ENCODE results near the gene PTPRM. TPM values are rescaled to one million over a fixed set of nuclear protein-coding genes. Genes with fewer than 3 reads are reported as not detected.
A peak's percentile ranks its signal among the peaks of the same experiment; 100 is the strongest.

The PTPRM gene
- total RNA-seq, 1 donor from 2014 or later, result 11.5 TPM

DNA sequence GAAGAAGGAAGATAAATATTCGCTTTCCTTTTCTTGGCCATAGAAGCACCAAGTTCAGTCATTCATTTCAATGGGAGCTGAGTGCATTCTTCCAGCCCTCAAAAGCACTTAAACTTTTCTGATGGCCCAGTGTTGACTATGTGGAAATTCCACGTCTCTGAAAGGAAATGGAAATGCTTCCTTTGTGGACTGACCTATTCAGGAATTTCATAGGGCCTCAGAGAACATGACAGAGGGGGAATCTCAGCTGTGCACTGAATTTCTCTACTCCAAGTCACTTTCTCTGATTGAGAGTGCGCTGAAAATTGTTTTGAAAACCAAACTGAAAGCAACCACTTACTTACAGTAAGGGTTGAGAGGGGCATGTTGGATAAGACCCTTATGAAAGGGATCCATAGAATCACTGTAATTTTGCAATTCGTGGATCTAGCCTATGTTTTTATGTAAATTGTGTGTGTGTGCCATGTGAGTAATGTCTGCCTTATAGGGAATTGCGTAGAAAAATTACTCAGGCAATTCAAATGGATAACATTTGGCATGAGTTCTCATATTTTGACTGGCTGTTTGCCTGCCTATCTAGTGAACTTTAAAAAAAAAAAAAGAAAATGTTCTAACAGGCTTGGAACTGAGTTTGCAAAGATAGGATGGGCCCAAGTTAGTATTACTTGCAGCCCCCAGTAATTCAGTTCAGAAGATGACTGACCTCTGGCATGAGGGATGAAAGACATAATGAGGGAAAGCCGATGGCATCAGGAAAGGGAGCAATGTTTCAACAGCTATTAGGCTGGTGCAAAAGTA is 437.0 kb downstream of the PTPRM start:
- no peaks in the 10 kb centered on the region for H3K36me3 Mint-ChIP-seq (ENCODE audit: low read depth)
- no peaks in the 10 kb centered on the region for H3K9me3 Mint-ChIP-seq
- H3K27me3 Mint-ChIP-seq, result no peaks in the 10 kb centered on the region
- H3K4me3 Mint-ChIP-seq, result no peak overlapping the region
- H3K27ac Mint-ChIP-seq, result no peak overlapping the region
- intact Hi-C loops (cut with micrococcal nuclease), result no loop called here
- H3K4me1 Mint-ChIP-seq, result no peaks in the 10 kb centered on the region
- peak; percentile 10 for DNase-seq

DNA sequence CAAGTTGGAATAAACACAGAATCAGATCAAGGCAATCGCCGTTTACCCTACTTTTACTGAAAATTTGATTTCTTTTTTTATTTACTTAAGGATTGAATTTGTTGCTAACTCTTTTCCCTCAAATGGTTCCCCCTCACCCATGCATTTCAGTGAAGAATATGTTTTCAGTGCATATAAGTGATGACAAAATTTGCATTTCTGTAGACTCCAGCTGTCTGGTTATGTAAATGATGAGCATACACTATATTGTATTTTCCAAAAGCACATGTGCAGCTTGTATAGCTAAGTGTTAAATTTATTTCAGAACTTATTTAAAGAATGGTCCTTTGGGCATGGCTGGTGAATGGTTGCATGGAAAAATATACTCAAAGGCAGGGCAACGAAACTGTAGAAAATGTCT is 437.7 kb downstream of the PTPRM start:
- no peaks in the 10 kb centered on the region for H3K27me3 Mint-ChIP-seq
- H3K36me3 Mint-ChIP-seq (ENCODE audit: low read depth), result no peaks in the 10 kb centered on the region
- H3K9me3 Mint-ChIP-seq, result no peaks in the 10 kb centered on the region
- intact Hi-C loops (cut with micrococcal nuclease), result no loop called here
- peak; percentile 1 for DNase-seq
- no peak overlapping the region for H3K27ac Mint-ChIP-seq
- no peak overlapping the region for H3K4me3 Mint-ChIP-seq
- no peaks in the 10 kb centered on the region for H3K4me1 Mint-ChIP-seq

DNA sequence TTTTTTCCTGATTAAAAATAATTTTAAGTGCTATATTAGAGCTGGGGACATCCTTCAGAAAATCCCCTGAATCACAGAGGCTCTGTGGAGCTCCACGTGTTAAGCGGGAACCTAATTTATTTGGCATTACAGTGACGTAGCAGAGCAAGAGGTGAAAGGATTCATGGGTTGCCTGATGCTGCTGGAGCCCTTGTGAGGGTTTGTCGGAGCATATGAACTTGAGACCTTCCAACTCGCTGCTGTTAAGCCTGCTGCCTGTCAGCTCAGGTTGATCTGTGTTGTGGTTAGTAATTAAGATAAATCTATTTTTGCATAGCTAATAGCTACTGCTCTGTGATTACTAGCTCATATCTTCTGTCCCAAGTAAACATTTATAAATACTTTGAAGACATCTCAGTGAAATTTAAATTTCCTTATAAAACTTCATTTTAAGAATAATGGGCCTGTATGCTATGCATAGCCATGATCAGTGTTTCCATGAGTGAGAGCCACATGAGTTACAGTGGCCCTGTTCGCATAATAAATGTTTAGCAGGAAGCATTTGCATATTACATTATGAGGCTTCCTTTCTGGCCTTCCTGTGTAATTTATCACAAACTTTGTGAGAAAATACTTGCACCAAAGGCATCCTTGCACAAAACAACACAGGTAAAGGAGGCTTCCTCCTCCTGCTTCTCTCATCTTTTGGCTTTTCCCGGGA is 438.9 kb downstream of the PTPRM start:
- Mint-ChIP-seq H3K27ac (no peak overlapping the region), H3K27me3 (no peaks in the 10 kb centered on the region), H3K4me1 (no peaks in the 10 kb centered on the region), H3K9me3 (no peaks in the 10 kb centered on the region), H3K4me3 (no peak overlapping the region), H3K36me3 (ENCODE audit: low read depth) (no peaks in the 10 kb centered on the region)
- intact Hi-C loops (cut with micrococcal nuclease), result no loop called here
- peak; percentile 5 for DNase-seq

DNA sequence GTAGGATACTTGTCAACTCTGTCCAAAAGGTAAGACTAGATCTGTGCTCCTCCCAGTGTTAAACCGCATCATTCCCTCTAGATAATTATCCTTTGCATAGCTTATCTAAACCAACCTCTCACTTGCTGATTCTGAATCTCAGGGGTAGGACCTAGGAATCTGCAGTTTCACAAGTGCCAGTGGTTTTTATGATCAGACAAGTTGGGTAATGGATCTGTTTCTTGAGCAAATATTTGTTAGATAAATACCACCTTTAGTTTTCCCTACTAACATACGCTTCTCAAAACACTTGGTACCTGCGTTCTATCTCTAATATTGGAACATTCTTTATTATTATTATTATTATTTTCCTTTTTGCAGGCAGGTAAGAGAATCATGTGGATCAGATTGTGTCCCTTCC is 439.9 kb downstream of the PTPRM start:
- Mint-ChIP-seq H3K36me3 (ENCODE audit: low read depth) (no peaks in the 10 kb centered on the region), H3K4me3 (no peak overlapping the region), H3K27ac (no peak overlapping the region), H3K4me1 (no peaks in the 10 kb centered on the region), H3K27me3 (no peaks in the 10 kb centered on the region), H3K9me3 (no peaks in the 10 kb centered on the region)
- DNase-seq, result peak; percentile 10
- intact Hi-C loops (cut with micrococcal nuclease), result no loop called here

DNA sequence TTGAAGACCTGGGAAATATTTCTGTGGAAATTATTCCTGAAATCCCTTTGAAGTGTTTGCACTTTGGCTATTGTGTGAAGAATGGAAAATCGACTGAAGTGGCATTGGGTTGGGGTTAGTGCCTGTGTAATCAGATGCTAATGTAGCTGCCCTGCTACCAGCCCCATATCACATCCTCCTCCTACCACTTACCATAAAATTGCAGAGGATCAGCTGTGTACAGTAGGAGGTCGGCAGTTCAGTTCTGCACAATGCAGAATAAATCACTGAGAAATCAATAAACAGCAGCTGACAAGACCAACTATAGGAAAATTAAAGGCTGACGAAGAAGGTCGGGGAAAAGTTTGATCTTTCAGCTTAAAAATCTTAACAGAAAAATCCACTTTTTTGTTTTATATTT is 440.9 kb downstream of the PTPRM start:
- Mint-ChIP-seq H3K4me3 (no peak overlapping the region), H3K27ac (no peak overlapping the region), H3K27me3 (no peaks in the 10 kb centered on the region), H3K36me3 (ENCODE audit: low read depth) (no peaks in the 10 kb centered on the region), H3K4me1 (no peaks in the 10 kb centered on the region), H3K9me3 (no peaks in the 10 kb centered on the region)
- DNase-seq, result peak; percentile 9
- intact Hi-C loops (cut with micrococcal nuclease), result no loop called here

DNA sequence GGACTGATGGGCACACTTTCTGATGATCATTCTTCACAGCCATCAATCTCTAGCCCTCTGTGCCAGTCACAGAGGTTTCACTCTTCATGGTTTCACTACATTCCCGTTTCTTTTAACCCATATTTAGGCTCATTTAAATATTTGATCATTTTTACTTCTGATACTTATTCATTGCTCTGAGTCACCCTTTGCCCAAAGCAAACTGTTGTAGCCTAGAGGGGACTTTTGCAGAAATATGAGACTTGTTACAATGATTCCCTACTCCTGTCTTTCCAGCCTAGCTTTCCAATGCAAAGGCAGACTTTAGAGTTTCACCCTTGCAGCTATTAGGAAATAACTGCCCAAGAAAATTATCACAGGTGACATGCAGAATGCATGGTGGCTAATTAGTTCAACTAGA is 444.2 kb downstream of the PTPRM start:
- intact Hi-C loops (cut with micrococcal nuclease), result no loop called here
- Mint-ChIP-seq H3K27ac (no peak overlapping the region), H3K9me3 (no peaks in the 10 kb centered on the region), H3K4me1 (no peaks in the 10 kb centered on the region), H3K4me3 (no peak overlapping the region), H3K36me3 (ENCODE audit: low read depth) (no peaks in the 10 kb centered on the region), H3K27me3 (no peaks in the 10 kb centered on the region)
- DNase-seq, result peak; percentile 2

DNA sequence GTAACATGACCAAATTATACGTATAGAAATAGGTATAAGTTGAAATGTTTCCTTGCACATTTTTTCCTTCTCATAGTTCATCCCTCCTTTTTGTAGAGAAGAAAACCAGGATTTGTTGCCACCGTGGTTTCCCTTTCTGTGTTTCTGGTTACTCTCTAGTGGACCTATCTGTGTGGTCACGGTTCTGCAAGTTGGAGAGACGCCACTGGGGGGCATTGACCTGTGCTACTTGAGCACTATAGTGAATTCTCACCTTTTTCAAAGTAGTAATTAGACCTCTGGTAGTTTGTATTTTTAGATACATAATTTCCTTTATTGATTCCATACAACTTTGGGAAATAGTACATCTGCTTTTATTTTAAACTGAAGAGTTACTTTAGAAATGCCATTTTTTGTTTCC is 444.8 kb downstream of the PTPRM start:
- H3K9me3 Mint-ChIP-seq, result no peaks in the 10 kb centered on the region
- H3K4me3 Mint-ChIP-seq, result no peak overlapping the region
- no peak overlapping the region for H3K27ac Mint-ChIP-seq
- H3K36me3 Mint-ChIP-seq (ENCODE audit: low read depth), result no peaks in the 10 kb centered on the region
- DNase-seq, result peak; percentile 10
- H3K4me1 Mint-ChIP-seq, result no peaks in the 10 kb centered on the region
- no peaks in the 10 kb centered on the region for H3K27me3 Mint-ChIP-seq
- intact Hi-C loops (cut with micrococcal nuclease), result no loop called here

DNA sequence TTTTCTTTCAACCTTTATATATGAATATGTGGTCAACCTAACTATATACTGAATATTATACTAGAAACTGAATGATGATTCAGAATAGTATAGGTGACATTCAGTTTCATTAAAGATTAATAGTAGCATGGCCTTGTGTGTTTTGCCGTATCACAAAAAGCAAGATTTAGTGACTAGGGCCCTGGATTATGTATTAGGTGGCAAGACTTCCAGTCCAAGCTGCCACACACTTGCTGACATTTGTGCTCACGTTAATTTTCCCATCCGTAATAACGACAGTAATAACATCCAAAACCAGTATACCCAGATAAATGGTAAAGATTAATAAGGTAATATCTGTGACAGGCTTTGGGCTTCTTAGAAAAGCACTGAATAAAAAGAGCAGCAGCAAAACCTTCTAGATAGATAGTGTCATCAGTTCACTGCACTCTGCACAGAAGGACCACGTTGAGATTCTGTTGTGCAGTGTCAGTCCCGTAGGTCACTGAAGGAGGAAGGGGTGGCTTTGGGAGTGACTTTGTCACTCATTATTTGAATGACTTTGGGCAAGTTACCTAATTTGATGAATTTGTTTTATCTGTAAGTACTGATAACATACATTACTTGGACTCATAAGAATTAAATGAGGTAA is 451.7 kb downstream of the PTPRM start:
- H3K4me1 Mint-ChIP-seq, result no peaks in the 10 kb centered on the region
- H3K9me3 Mint-ChIP-seq, result no peaks in the 10 kb centered on the region
- no peak overlapping the region for H3K4me3 Mint-ChIP-seq
- no peaks in the 10 kb centered on the region for H3K27me3 Mint-ChIP-seq
- DNase-seq, result peak; percentile 37
- H3K27ac Mint-ChIP-seq, result no peak overlapping the region
- intact Hi-C loops (cut with micrococcal nuclease), result no loop called here
- no peaks in the 10 kb centered on the region for H3K36me3 Mint-ChIP-seq (ENCODE audit: low read depth)

DNA sequence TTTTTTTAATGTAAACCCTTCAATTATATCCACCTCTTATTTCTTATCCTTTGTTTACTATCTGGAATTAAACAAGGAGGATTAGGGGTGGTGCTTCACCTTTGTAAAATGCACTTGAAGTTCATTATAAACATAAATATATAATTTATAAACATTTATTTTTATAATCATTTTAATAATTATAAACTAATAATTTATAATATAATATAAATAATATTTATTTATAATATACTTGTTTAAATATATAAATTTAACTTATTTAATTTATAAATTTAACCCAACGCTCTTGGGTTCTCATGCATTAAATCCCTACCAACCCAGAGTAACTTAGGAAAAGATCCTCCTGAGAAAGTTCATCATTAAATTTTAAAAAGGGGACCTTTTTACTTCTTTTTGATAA is 452.5 kb downstream of the PTPRM start:
- intact Hi-C loops (cut with micrococcal nuclease), result no loop called here
- Mint-ChIP-seq H3K4me1 (no peaks in the 10 kb centered on the region), H3K36me3 (ENCODE audit: low read depth) (no peaks in the 10 kb centered on the region), H3K9me3 (no peaks in the 10 kb centered on the region), H3K4me3 (no peak overlapping the region), H3K27ac (no peak overlapping the region), H3K27me3 (no peaks in the 10 kb centered on the region)
- DNase-seq, result no peak

DNA sequence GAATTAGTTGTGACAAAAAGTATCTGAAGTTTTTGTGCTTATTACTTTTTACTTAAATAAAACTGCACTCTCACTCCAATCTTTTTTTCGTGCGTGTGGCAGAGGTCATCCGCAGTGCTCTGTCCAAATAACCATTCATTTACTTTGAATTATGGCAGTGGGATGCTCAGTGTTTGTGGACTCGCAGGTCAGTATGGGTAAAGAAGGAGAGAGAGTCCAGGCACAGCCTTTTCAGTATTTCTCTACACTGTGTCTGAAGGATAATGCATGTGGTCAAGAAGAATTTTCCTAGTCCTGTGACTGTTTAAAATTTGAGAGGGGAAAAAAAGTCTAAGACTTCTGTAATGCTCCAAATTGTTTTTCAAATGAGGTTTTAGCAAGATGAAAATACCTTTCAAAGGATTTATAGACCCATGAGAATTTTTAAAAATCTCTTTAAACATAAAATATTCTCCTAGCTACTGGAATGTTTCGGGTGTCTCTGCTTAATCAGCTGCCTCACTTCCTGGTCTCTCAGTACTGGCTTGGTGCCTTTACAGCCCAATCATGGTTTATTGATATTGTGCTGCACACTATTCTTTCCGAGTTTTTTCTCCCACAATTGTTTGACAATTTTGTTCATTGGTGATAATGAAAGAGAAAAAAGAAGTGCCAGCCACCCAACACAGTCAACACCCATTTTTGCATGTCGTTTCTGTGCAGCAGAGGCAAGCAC is 453.2 kb downstream of the PTPRM start:
- Mint-ChIP-seq H3K27me3 (no peaks in the 10 kb centered on the region), H3K27ac (no peak overlapping the region), H3K36me3 (ENCODE audit: low read depth) (no peaks in the 10 kb centered on the region), H3K4me3 (no peak overlapping the region), H3K4me1 (no peaks in the 10 kb centered on the region), H3K9me3 (no peaks in the 10 kb centered on the region)
- no peak for DNase-seq
- intact Hi-C loops (cut with micrococcal nuclease), result no loop called here

DNA sequence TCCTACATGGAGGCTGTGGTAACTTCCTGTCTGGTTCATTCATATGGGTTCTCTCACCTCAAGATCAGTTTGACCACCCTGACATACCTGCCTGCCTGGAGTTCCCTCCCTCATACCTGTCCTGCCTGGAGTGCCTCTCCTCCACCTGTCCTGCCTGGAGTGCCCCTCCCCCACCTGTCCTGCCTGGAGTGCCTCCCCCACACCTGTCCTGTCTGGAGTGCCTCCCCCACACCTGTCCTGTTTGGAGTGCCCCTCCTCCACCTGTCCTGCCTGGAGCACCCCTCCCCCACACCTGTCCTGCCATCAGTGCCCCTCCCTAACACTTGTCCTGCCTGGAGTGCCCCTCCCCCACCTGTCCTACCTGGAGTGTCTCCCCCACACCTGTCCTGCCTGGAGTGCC is 461.9 kb downstream of the PTPRM start:
- no peaks in the 10 kb centered on the region for H3K27me3 Mint-ChIP-seq
- H3K4me1 Mint-ChIP-seq, result no peaks in the 10 kb centered on the region
- H3K9me3 Mint-ChIP-seq, result no peaks in the 10 kb centered on the region
- no peak overlapping the region for H3K27ac Mint-ChIP-seq
- H3K4me3 Mint-ChIP-seq, result no peak overlapping the region
- H3K36me3 Mint-ChIP-seq (ENCODE audit: low read depth), result no peaks in the 10 kb centered on the region
- no peak for DNase-seq
- intact Hi-C loops (cut with micrococcal nuclease), result no loop called here

DNA sequence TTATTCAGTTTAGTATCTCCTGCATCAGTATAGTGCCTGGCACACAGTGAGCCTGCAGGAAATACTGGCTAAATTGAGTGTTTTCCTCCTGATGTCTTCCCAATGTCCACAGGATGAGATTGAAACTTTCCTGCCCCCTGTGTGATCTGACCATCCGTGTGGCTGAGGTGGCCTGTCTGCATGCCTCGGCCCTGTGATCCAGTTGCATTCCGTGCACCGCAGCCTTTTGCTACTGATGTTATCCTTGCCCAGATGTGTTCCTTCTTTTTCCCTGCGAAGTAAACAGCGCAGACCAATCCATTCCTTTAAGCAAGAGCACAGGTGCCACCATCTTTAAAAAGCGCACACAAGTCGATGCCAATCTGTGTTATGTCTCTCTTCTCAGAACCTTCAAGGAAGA is 462.6 kb downstream of the PTPRM start:
- intact Hi-C loops (cut with micrococcal nuclease), result no loop called here
- DNase-seq, result no peak
- no peaks in the 10 kb centered on the region for H3K27me3 Mint-ChIP-seq
- H3K9me3 Mint-ChIP-seq, result no peaks in the 10 kb centered on the region
- H3K27ac Mint-ChIP-seq, result no peak overlapping the region
- no peaks in the 10 kb centered on the region for H3K36me3 Mint-ChIP-seq (ENCODE audit: low read depth)
- H3K4me3 Mint-ChIP-seq, result no peak overlapping the region
- no peaks in the 10 kb centered on the region for H3K4me1 Mint-ChIP-seq

DNA sequence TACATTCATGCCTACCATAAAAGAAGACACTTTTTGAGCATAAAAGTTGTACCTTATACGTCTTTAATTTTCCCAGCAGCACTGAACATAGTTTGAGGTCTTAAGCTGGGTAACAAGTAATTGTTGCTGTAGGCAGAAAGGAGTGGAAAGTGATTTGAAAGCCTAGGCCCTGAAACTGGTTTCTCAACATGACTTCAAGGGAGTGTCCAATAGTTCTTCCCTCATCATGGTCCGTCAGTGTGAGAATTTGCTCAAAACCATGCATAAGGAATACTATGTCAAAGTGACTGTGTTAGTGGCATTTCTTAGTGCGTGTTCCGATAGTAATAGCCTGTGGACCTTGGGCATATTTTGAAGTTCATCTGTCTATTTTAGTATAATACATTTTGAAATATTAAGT is 463.1 kb downstream of the PTPRM start:
- Mint-ChIP-seq H3K27me3 (no peaks in the 10 kb centered on the region), H3K27ac (no peak overlapping the region), H3K4me1 (no peaks in the 10 kb centered on the region), H3K36me3 (ENCODE audit: low read depth) (no peaks in the 10 kb centered on the region), H3K4me3 (no peak overlapping the region), H3K9me3 (no peaks in the 10 kb centered on the region)
- DNase-seq, result peak; percentile 18
- intact Hi-C loops (cut with micrococcal nuclease), result no loop called here

DNA sequence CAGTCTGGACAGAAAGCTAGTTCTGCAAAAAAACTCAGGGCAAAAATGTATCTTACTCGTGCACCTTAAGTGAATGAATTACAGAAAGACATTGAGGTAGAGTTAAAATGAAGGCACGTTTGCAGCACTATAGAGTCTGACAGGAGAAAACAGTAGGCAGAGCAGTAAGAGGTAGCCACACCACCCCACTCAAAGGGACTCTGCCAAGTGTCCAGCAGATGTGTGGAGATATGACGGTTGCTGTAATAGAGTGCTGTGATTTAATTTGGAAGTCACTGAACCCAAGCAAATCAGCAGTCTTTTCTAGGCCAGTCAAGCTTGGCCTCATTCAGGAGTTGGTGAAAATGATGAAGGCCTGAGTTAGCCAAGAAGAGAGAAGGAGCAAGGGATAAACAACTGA is 464.4 kb downstream of the PTPRM start:
- no peaks in the 10 kb centered on the region for H3K9me3 Mint-ChIP-seq
- no peak overlapping the region for H3K27ac Mint-ChIP-seq
- intact Hi-C loops (cut with micrococcal nuclease), result no loop called here
- H3K4me1 Mint-ChIP-seq, result no peaks in the 10 kb centered on the region
- peak; percentile 9 for DNase-seq
- no peaks in the 10 kb centered on the region for H3K27me3 Mint-ChIP-seq
- H3K36me3 Mint-ChIP-seq (ENCODE audit: low read depth), result no peaks in the 10 kb centered on the region
- no peak overlapping the region for H3K4me3 Mint-ChIP-seq

All from activated CD4-positive, alpha-beta T cell treated with anti-CD3 and anti-CD28 coated beads, Interleukin-2, amount 10 ng/mL, durations not matched to agents 24 days and 14 days (primary cell).